ENCODE results near the gene GRXCR2. TPM values are rescaled to one million over a fixed set of nuclear protein-coding genes. Genes with fewer than 3 reads are reported as not detected.

The GRXCR2 gene
- total RNA-seq, 1 experiment from 2014 or later = not detected

GRCh38 chr5:145915970-145916638 lies 43.3 kb upstream of the GRXCR2 start (continued):
- TF ChIP-seq SIN3A (IDR thresholded peaks at IDR 0.05; ENCODE audit: low read depth) = no peak
- no peak for TF ChIP-seq ZBTB33 (IDR thresholded peaks at IDR 0.05; ENCODE audit: extremely low read depth, insufficient replicate concordance, low read length)
- no peak for TF ChIP-seq CEBPB (IDR thresholded peaks at IDR 0.05; ENCODE audit: low read depth)
- no peak for TF ChIP-seq ATF3 (IDR thresholded peaks at IDR 0.05)
- TF ChIP-seq ELF1 (IDR thresholded peaks at IDR 0.05; ENCODE audit: borderline replicate concordance, low read depth) = no peak

GRCh38 chr5:145913701-145914100 lies 40.9 kb upstream of the GRXCR2 start:
- Histone ChIP-seq H3K9me3 (ENCODE audit: control insufficient read depth in 1 of 2, insufficient read depth in 1 of 2, low read depth in 1 of 2, low read length in 2 of 2) (no peaks in the 10 kb centered on the region), H3K27me3 (ENCODE audit: insufficient read depth, low read length) (no peaks in the 10 kb centered on the region), H3K4me3 (replicated peaks in 1 of 2; ENCODE audit: low read depth in 1 of 2, low read length in 2 of 2) (no peak overlapping the region), H3K9me2 (ENCODE audit: insufficient read depth) (no peaks in the 10 kb centered on the region), H3K79me2 (ENCODE audit: insufficient read depth, low read length) (no peaks in the 10 kb centered on the region), H3K4me1 (ENCODE audit: control insufficient read depth in 1 of 2, insufficient read depth in 2 of 2, low read length in 2 of 2) (peaks cover 0 to 8% of the 10 kb centered on the region in 2 experiments; a peak in 3 of 4 replicates), H4K20me1 (ENCODE audit: insufficient read depth) (no peaks in the 10 kb centered on the region), H3K27ac (ENCODE audit: low read depth, low read length) (no peak overlapping the region), H3K9ac (ENCODE audit: low read length) (no peak overlapping the region), H3K36me3 (ENCODE audit: control insufficient read depth in 1 of 2, insufficient read depth in 2 of 2, low read length in 2 of 2) (no peaks in the 10 kb centered on the region), H2AFZ (ENCODE audit: low read depth, low read length, poor library complexity, severe bottlenecking) (peak overlapping the region; percentile 39), H3K4me2 (ENCODE audit: low read length) (no peak overlapping the region)
- intact Hi-C loops (cut with micrococcal nuclease) = no loop called here
- RAD21 ChIA-PET (ENCODE audit: low non-redundant PET in 1 of 2, low total read pairs in 2 of 2, uncharacterized antibody in 2 of 2, unreplicated experiment in 2 of 2) = no interaction called here
- BruUV-seq (replicated peaks) = no TSS peak
- CTCF ChIA-PET = no interaction called here
- ATAC-seq (no peak), DNase-seq (ENCODE audit: low read depth, low spot score) (no peak)
- POLR2A ChIA-PET = no interaction called here
- TF ChIP-seq EGR1 (IDR thresholded peaks at IDR 0.05; ENCODE audit: low read depth) (no peak), MAX (IDR thresholded peaks at IDR 0.05) (no peak), ELF1 (IDR thresholded peaks at IDR 0.05; ENCODE audit: borderline replicate concordance, low read depth) (no peak), POLR2A (IDR thresholded peaks at IDR 0.05; ENCODE audit: borderline replicate concordance, extremely low read depth, insufficient read depth, insufficient read length) (no peak), ZFX (IDR thresholded peaks at IDR 0.05) (no peak), REST (IDR thresholded peaks at IDR 0.05; ENCODE audit: low read depth) (no peak), CEBPB (IDR thresholded peaks at IDR 0.05; ENCODE audit: low read depth) (no peak), EZH2 (IDR thresholded peaks at IDR 0.05) (no peak), POLR2AphosphoS5 (IDR thresholded peaks at IDR 0.05; ENCODE audit: low read depth, low read length) (no peak), RAD21 (IDR thresholded peaks at IDR 0.05; ENCODE audit: low read depth) (no peak), CTCF (IDR thresholded peaks at IDR 0.05 in 2 of 3, conservative IDR thresholded peaks at IDR 0.05 in 1 of 3; ENCODE audit: borderline replicate concordance in 1 of 3, insufficient read depth in 1 of 3, low read depth in 2 of 3, low read length in 2 of 3) (no peak), YY1 (IDR thresholded peaks at IDR 0.05; ENCODE audit: extremely low read depth, insufficient replicate concordance, low read depth, low read length) (no peak), ATF3 (IDR thresholded peaks at IDR 0.05) (no peak), TCF7L2 (IDR thresholded peaks at IDR 0.05; ENCODE audit: borderline replicate concordance, extremely low read depth, insufficient read depth, insufficient read length) (no peak)

All from HCT116 (cell line).